ENCODE data around the gene NDUFA13.

NDUFA13 gene

DNA sequence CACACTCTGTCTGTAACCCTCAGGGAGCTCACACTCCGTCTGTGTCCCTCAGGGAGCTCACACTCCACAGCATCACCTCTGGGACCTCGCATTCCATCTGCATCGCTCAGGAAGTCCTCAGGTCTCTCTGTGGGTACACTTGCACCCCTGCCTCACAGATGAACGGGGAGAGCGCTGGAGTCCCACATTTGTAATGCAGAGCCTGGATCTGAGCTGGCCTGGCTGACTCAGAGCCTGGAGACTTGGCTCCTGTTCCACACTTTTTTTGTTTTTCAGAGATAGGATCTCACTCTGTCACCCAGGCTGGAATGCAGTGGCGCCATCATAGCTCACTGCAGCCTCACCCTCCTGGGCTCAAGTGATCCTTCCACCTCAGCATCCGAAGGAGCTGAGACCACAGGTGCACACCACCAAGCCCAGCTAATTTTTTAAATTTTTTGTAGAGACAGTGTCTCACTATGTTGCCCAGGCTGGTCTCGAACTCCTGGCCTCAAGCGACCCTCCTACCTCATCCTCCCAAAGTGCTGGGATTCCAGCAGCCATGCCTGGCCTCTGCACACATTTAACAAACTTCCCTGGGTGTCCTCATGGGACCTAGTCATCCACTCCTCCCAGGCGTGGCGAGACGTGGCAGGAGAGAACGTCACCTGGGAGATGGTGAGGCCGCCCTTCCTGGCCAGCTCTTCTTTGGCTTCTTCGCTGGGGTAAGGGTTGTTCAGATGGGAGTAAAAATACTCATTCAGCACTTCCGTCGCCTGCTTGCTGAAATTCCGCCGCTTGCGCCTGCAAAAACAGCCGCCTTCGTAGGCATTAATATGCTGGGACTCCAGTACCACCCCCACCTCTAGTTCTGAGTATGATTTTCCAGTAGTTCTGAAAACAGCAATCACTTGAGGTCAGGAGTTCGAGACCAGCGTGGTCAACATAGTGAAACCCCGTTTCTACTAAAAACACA is 53.1 kb downstream of the NDUFA13 start:
- no peak for DNase-seq (ENCODE audit: low read depth in 2 of 2, low spot score in 1 of 2)

- no peak for DNase-seq (ENCODE audit: low read depth in 2 of 2, low spot score in 1 of 2)
Measured at GRCh38 chr19:19570571-19570970, 54.5 kb downstream of the NDUFA13 start.

- DNase-seq (ENCODE audit: low read depth in 2 of 2, low spot score in 1 of 2): no peak
Measured at GRCh38 chr19:19571071-19571786, 55.2 kb downstream of the NDUFA13 start.

DNA sequence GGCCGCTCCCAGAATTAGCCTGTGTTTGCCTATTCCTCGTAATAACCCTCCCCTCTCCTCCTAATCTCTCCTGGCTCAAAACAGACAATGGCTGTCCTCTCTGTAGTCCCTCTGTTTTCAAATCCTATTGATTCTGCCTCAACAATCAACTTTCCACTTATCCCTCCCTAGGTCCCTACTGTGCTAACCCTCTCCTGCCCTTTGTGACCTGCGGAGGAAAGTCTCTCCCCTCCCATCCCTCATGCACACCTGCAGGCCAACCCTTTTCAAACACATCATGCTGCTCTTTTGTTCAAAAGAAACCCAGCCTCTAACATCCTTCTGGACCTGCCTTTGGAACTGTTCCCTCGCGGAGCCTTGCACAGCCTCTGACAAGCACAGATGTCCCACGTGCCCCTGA is 59.4 kb downstream of the NDUFA13 start:
- DNase-seq (ENCODE audit: low read depth in 2 of 2, low spot score in 1 of 2): no peak

Data from stimulated activated CD8-positive, alpha-beta memory T cell treated with anti-CD3 and anti-CD28 coated beads, Interleukin-4, amount 100 ng/mL, for 4 hours (primary cell).